K562 (cell line): Measurements from ENCODE around the gene METTL15. TPM values are rescaled to one million over a fixed set of nuclear protein-coding genes. Genes with fewer than 3 reads are reported as not detected.
"Not testable (repeated sequence)": the region's sequence is repeated elsewhere in the genome, so short reads cannot be mapped to it uniquely, and the experiment has no call there.

Experiments used
- ATAC-seq: fragments of 200-7000 bp; cut with Tn5 transposase; 3 replicates; pipeline ENCODE4 v1.9.1; 2020; ENCODE audit warnings: moderate library complexity
- BruUV-seq: library from RNA; stranded (reverse); fragments of 400-500 nt; replicated peaks from 2 replicates; lab custom pipeline; 2021; lab: Mats Ljungman, UMichigan
- CTCF ChIA-PET: fragments of 300-600 bp; formaldehyde crosslinking; extraction: SDS; loops from one replicate; lab custom pipeline; 2021; ENCODE audit warnings: low intra/inter-chr PET ratio; lab: Yijun Ruan, JAX
- POLR2A ChIA-PET: fragments of 300-600, 350-650 bp; sonication (Branson Sonifier 250); formaldehyde crosslinking; extraction: SDS; loops from one replicate; lab custom pipeline; 2021; ENCODE audit warnings: antibody characterized with exemption, inconsistent platforms; lab: Yijun Ruan, JAX
- DNase-seq, 4 experiments: peaks; one replicate each; pipeline versions ENCODE4 v3.0.0 to v3.0.0-alpha.2; 2011 to 2018; ENCODE audit warnings: low spot score in 3 of 4, mixed read lengths in 3 of 4; ENCODE audit errors: extremely low read depth in 1 of 4
- FAIRE-seq: peaks from 2 replicates; lab custom pipeline; 2011; peaks lifted over from hg19 to GRCh38; lab: Jason Lieb, UNC
- H2AFZ ChIP-seq: 2 replicates; pipeline ENCODE4 v1.6.0; 2011; ENCODE audit warnings: low read depth, low read length, control low read depth, inconsistent platforms
- H3K27ac ChIP-seq: fragments of 200-600 bp; 3 replicates; pipeline ENCODE4 v1.8.0; 2011; ENCODE audit warnings: low read depth, mild to moderate bottlenecking, control low read depth, inconsistent platforms, low read length, moderate library complexity, mixed read lengths; ENCODE audit errors: extremely low read depth
- H3K27me3 ChIP-seq, 2 experiments: fragments of 300-600 bp in 1 of 2; 2 replicates in 1 of 2; 3 replicates in 1 of 2; pipeline versions ENCODE4 v1.6.0 to v1.8.0; 2011; ENCODE audit warnings: inconsistent platforms in 2 of 2, low read length in 2 of 2, mild to moderate bottlenecking in 1 of 2, mixed read lengths in 1 of 2, moderate library complexity in 1 of 2; ENCODE audit not compliant: control insufficient read depth in 2 of 2, insufficient read depth in 2 of 2
- H3K36me3 ChIP-seq: fragments of 300-600 bp; 3 replicates; pipeline ENCODE4 v1.8.0; 2011; ENCODE audit warnings: mild to moderate bottlenecking, low read length, inconsistent platforms; ENCODE audit not compliant: control insufficient read depth, insufficient read depth
- H3K4me1 ChIP-seq, 2 experiments: fragments of 200-600 bp in 1 of 2; replicated peaks in 1 of 2; 2 replicates in 1 of 2; 3 replicates in 1 of 2; pipeline versions ENCODE4 v1.5.1 to v1.8.0; 2011; ENCODE audit warnings: inconsistent platforms in 2 of 2, low read length in 2 of 2, mild to moderate bottlenecking in 1 of 2, mixed read lengths in 1 of 2, moderate library complexity in 1 of 2; ENCODE audit not compliant: control insufficient read depth in 2 of 2, insufficient read depth in 2 of 2
- H3K4me2 ChIP-seq: 2 replicates; pipeline ENCODE4 v1.6.1; 2011; ENCODE audit warnings: low read length, control low read depth, inconsistent platforms, mixed read lengths; ENCODE audit not compliant: insufficient read depth
- H3K4me3 ChIP-seq: fragments of 200-600 bp; sonication (generic), shearing (Covaris generic); 2 replicates; pipeline ENCODE4 v1.5.1; 2016; ENCODE audit warnings: control low read depth, inconsistent platforms
- H3K79me2 ChIP-seq: fragments of 200-600 bp; 3 replicates; pipeline ENCODE4 v1.8.0; 2011; ENCODE audit warnings: low read length, inconsistent platforms; ENCODE audit not compliant: control insufficient read depth, insufficient read depth
- H3K9ac ChIP-seq, 2 experiments: 2 replicates each; pipeline versions ENCODE4 v1.6.0 to v1.6.1; 2011; ENCODE audit warnings: low read depth in 2 of 2, low read length in 2 of 2, control low read depth in 1 of 2, inconsistent platforms in 1 of 2, mild to moderate bottlenecking in 1 of 2, mixed read lengths in 1 of 2; ENCODE audit not compliant: insufficient read depth in 1 of 2
- H3K9me1 ChIP-seq: one replicate; pipeline ENCODE4 v1.6.0; 2011; ENCODE audit warnings: inconsistent platforms, mild to moderate bottlenecking, low read length, moderate library complexity; ENCODE audit not compliant: control insufficient read depth, insufficient read depth
- H3K9me3 ChIP-seq: replicated peaks from 2 replicates; pipeline ENCODE4 v1.5.1; 2011; ENCODE audit warnings: low read depth, low read length, inconsistent platforms; ENCODE audit not compliant: control insufficient read depth, insufficient read depth
- H4K20me1 ChIP-seq: replicated peaks from 2 replicates; pipeline ENCODE4 v1.6.1; 2011; ENCODE audit warnings: low read length, inconsistent platforms, mixed read lengths; ENCODE audit not compliant: control insufficient read depth, insufficient read depth
- ZNF146 ChIP-seq: IDR thresholded peaks from one replicate; pipeline ENCODE4 v1.6.1; 2018; ENCODE audit warnings: missing compliant biosample characterization; ENCODE audit not compliant: unreplicated experiment
- WGBS: fragments of 100-300 bp; shearing (Covaris generic); methylation state at CpG from one replicate; pipeline ENCODE4 v1.1.6; 2016; ENCODE audit warnings: low coverage, mixed read lengths; ENCODE audit not compliant: insufficient coverage; ENCODE audit errors: missing lambda C conversion rate; 5-methylcytosine and 5-hydroxymethylcytosine counted together
- in situ Hi-C: fragments of 300-500 bp; cut with MboI; formaldehyde crosslinking; loops from 4 replicates; pipeline ENCODE4 v1.15.0; 2018; ENCODE audit warnings: inconsistent platforms, mixed read lengths
- intact Hi-C: fragments of 100-400 bp; cut with micrococcal nuclease; formaldehyde crosslinking; loops from 2 replicates; pipeline ENCODE4 v1.14.2; 2022
- polyA plus RNA-seq, 8 experiments: library from polyadenylated mRNA; depleted of rRNA in 4 of 8; stranded (reverse) in 5 of 8; unstranded in 3 of 8; fragments of >200 nt; fragmentation: Nextera tagmentation in 2 of 8; fragmentation: Illumina TruSeq in 1 of 8; extraction: Ambion mirVana in 2 of 8; extraction: Trizol in 1 of 8; gene quantifications; 2 replicates each; pipeline versions ENCODE4 v1.2.1 to v1.2.3, GENCODE V29; 2011 to 2014; ENCODE audit warnings: inconsistent platforms in 1 of 8, missing spikeins in 1 of 8
- total RNA-seq, 7 experiments: library from RNA; depleted of rRNA in 6 of 7; stranded (reverse); fragments of >200 nt in 6 of 7; fragmentation: Illumina TruSeq in 2 of 7; extraction: Trizol in 2 of 7; gene quantifications; 2 replicates each; pipeline versions ENCODE4 v1.2.1 to v1.2.3, GENCODE V29; 2011 to 2021; ENCODE audit warnings: low replicate concordance in 1 of 7

The METTL15 gene
- total and polyA plus RNA-seq, 9 of the 15 experiments (the other 6 are each of a cell fraction or from before 2014, with no cell fraction given) = 10.7 to 21.7 (median 15.9) TPM

- 100% methylated on average over 1 of the region's 1 CpG for WGBS
- ATAC-seq, CTCF ChIA-PET, H4K20me1 ChIP-seq, FAIRE-seq, H3K4me2 ChIP-seq, in situ Hi-C loops, H3K4me1 ChIP-seq, H3K27ac ChIP-seq, H2AFZ ChIP-seq, POLR2A ChIA-PET, H3K9me3 ChIP-seq, H3K27me3 ChIP-seq, H3K79me2 ChIP-seq, H3K9ac ChIP-seq, BruUV-seq, DNase-seq, H3K9me1 ChIP-seq, H3K4me3 ChIP-seq, intact Hi-C loops: not testable (repeated sequence)
- peaks cover 56% of the 10 kb centered on the region for H3K36me3 ChIP-seq
- TF ChIP-seq ZNF146 (CRISPR knock-in tag) = peak; percentile 64
These were observed 21.0 kb upstream of the METTL15 start for GRCh38 chr11:28087192-28087591.

DNA sequence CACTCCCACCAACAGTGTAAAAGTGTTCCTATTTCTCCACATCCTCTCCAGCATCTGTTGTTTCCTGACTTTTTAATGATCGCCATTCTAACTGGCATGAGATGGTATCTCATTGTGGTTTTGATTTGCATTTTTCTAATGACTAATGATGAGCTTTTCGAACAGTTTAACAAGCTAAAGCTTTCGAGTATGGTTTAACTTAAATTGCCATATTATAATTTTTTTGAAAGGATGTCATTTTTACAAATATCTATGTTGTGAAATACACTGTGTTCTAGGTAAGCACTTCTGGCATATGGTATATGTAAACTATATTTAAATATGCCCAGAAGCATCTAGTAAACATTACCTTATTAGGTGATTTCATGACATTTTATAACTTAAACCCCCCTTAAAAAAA, 20.5 kb upstream of the METTL15 start:
- H2AFZ ChIP-seq, H3K4me1 ChIP-seq, H3K27ac ChIP-seq, CTCF ChIA-PET, H3K4me2 ChIP-seq, H3K9me3 ChIP-seq, intact Hi-C loops, H3K27me3 ChIP-seq, BruUV-seq, H3K79me2 ChIP-seq, POLR2A ChIA-PET, H3K9me1 ChIP-seq, in situ Hi-C loops, H3K9ac ChIP-seq, H4K20me1 ChIP-seq, ATAC-seq, DNase-seq, FAIRE-seq, H3K4me3 ChIP-seq: not testable (repeated sequence)
- peaks cover 53% of the 10 kb centered on the region for H3K36me3 ChIP-seq
- 94% methylated on average over 2 of the region's 3 CpGs for WGBS
